Common myeloid progenitor, CD34-positive (primary cell): ENCODE measurements around the gene RNASE8.

Experiments
- CTCF ChIA-PET: fragments of 350-600 bp; sonication (Branson Sonifier 250); formaldehyde crosslinking; loops from one replicate; lab custom pipeline; 2021; ENCODE audit warnings: antibody characterized with exemption; lab: Charles Lee
- POLR2A ChIA-PET: fragments of 350-600 bp; sonication (Branson Sonifier 250); formaldehyde crosslinking; loops from one replicate; lab custom pipeline; 2021; ENCODE audit warnings: antibody characterized with exemption; lab: Charles Lee
- DNase-seq, 3 donors: peaks; one replicate each; pipeline versions ENCODE4 v3.0.0 to v3.0.0-alpha.2; 2013
- H3K27ac ChIP-seq, 2 experiments: 1 replicate in 1 of 2; 2 replicates in 1 of 2; pipeline ENCODE4 v1.7.0; 2013; ENCODE audit warnings: inconsistent platforms in 2 of 2, low read length in 2 of 2, mild to moderate bottlenecking in 2 of 2, low read depth in 1 of 2, moderate library complexity in 1 of 2; ENCODE audit not compliant: severe bottlenecking in 2 of 2, insufficient read depth in 1 of 2, poor library complexity in 1 of 2
- H3K27me3 ChIP-seq, 5 experiments: replicated peaks in 2 of 5; 1 replicate in 3 of 5; 2 replicates in 2 of 5; pipeline versions ENCODE4 v1.6.1 to v1.7.0; 2013; ENCODE audit warnings: low read length in 4 of 5, mild to moderate bottlenecking in 2 of 5, moderate library complexity in 2 of 5, inconsistent platforms in 1 of 5; ENCODE audit not compliant: insufficient read depth in 5 of 5, control insufficient read depth in 4 of 5
- H3K36me3 ChIP-seq, 4 experiments: 1 replicate in 2 of 4; 2 replicates in 2 of 4; pipeline versions ENCODE4 v1.6.1 to v1.7.0; 2013; ENCODE audit warnings: low read length in 3 of 4, control low read depth in 1 of 4, mild to moderate bottlenecking in 1 of 4; ENCODE audit not compliant: control insufficient read depth in 4 of 4, insufficient read depth in 4 of 4
- H3K4me1 ChIP-seq, 4 experiments: 1 replicate in 3 of 4; 2 replicates in 1 of 4; pipeline versions ENCODE4 v1.6.1 to v1.7.1; 2013; ENCODE audit warnings: low read length in 3 of 4, mild to moderate bottlenecking in 3 of 4, control low read depth in 1 of 4, inconsistent platforms in 1 of 4, moderate library complexity in 1 of 4; ENCODE audit not compliant: control insufficient read depth in 4 of 4, insufficient read depth in 4 of 4; ENCODE audit errors: control extremely low read depth in 1 of 4
- H3K4me3 ChIP-seq, 7 experiments: 1 replicate in 4 of 7; 2 replicates in 3 of 7; pipeline versions ENCODE4 v1.5.1 to v1.7.0; 2013; ENCODE audit warnings: mild to moderate bottlenecking in 7 of 7, low read length in 6 of 7, moderate library complexity in 6 of 7, inconsistent platforms in 2 of 7, low read depth in 2 of 7, control low read depth in 1 of 7; ENCODE audit not compliant: insufficient read depth in 4 of 7, control insufficient read depth in 1 of 7; ENCODE audit errors: extremely low read depth in 1 of 7
- H3K9me3 ChIP-seq, 5 experiments: 1 replicate in 4 of 5; 2 replicates in 1 of 5; pipeline versions ENCODE4 v1.6.1 to v1.7.1; 2013; ENCODE audit warnings: low read length in 4 of 5, mild to moderate bottlenecking in 2 of 5, inconsistent platforms in 1 of 5, low read depth in 1 of 5, moderate library complexity in 1 of 5; ENCODE audit not compliant: control insufficient read depth in 4 of 5, insufficient read depth in 2 of 5; ENCODE audit errors: control extremely low read depth in 1 of 5
- WGBS: methylation state at CpG from one replicate; pipeline ENCODE4 v1.1.5; 2013; ENCODE audit not compliant: insufficient coverage; 5-methylcytosine and 5-hydroxymethylcytosine counted together

RNASE8 gene

GRCh38 chr14:21106498-21107282, 49.1 kb downstream of the RNASE8 start:
- no peaks in the 10 kb centered on the region for H3K36me3 ChIP-seq
- peak overlapping the region in 1 of 7 experiments; percentile 48 for H3K4me3 ChIP-seq
- H3K4me1 ChIP-seq = peaks cover 8 to 42% (median 29%) of the 10 kb centered on the region in 4 experiments
- ChIA-PET CTCF (interaction anchor here (0.9 to 12.2 kb wide), 8 partner anchors 9 to 91 kb away, joined by 3 to 204 read pairs (median 48); partner anchors contain the start of genes ARHGEF40 and ZNF219), POLR2A (no interaction called here)
- no peak overlapping the region for H3K27ac ChIP-seq
- H3K9me3 ChIP-seq = no peaks in the 10 kb centered on the region
- peak; percentile 79 to 86 (median 80) for DNase-seq
- WGBS = 41% methylated on average over 8 of the region's 11 CpGs
- H3K27me3 ChIP-seq = no peaks in the 10 kb centered on the region

- POLR2A ChIA-PET = no interaction called here
- WGBS = 86% methylated on average over 1 of the region's 5 CpGs
Measured at GRCh38 chr14:21107283-21107800, 49.7 kb downstream of the RNASE8 start.

More at GRCh38 chr14:21107283-21107800, 49.7 kb downstream of the RNASE8 start:
- Histone ChIP-seq H3K9me3 (no peaks in the 10 kb centered on the region), H3K36me3 (no peaks in the 10 kb centered on the region), H3K4me3 (no peak overlapping the region), H3K27me3 (no peaks in the 10 kb centered on the region), H3K4me1 (peaks cover 8 to 35% (median 27%) of the 10 kb centered on the region in 4 experiments), H3K27ac (no peak overlapping the region)
- no peak for DNase-seq
- CTCF ChIA-PET = interaction anchor here (0.9 to 12.2 kb wide), 7 partner anchors 8 to 92 kb away, joined by 3 to 204 read pairs (median 93); partner anchors contain the start of genes ARHGEF40 and ZNF219
